ENCODE data around the gene SLC22A23.

DNA sequence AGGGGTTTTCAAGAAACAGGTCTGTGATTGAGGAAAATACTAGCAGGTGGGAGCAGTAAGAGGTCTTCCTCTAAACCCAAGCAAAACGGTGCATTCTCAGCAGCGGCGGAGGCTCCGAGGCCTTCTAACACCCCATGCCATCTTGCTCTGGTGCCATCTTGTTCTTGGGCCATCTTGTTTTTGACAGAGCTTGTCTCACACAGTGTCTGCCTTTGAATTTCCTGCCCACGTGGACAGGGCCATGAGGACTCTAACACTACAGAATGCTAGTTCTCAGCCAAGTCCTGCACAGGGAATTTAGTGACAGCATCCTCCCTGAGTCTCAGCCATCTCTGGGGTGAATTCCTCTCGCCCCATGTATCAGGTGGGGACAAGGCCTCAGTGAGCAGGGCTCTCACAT is 121.7 kb downstream of the SLC22A23 start:
- TF ChIP-seq, protein P1, sequence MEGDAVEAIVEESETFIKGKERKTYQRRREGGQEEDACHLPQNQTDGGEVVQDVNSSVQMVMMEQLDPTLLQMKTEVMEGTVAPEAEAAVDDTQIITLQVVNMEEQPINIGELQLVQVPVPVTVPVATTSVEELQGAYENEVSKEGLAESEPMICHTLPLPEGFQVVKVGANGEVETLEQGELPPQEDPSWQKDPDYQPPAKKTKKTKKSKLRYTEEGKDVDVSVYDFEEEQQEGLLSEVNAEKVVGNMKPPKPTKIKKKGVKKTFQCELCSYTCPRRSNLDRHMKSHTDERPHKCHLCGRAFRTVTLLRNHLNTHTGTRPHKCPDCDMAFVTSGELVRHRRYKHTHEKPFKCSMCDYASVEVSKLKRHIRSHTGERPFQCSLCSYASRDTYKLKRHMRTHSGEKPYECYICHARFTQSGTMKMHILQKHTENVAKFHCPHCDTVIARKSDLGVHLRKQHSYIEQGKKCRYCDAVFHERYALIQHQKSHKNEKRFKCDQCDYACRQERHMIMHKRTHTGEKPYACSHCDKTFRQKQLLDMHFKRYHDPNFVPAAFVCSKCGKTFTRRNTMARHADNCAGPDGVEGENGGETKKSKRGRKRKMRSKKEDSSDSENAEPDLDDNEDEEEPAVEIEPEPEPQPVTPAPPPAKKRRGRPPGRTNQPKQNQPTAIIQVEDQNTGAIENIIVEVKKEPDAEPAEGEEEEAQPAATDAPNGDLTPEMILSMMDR (IDR thresholded peaks at IDR 0.05), result no peak
- TF ChIP-seq POLR2A (IDR thresholded peaks at IDR 0.05), result no peak
- no peak for TF ChIP-seq POLR2AphosphoS5 (IDR thresholded peaks at IDR 0.05)

Measured in gastroesophageal sphincter (tissue), 3 donors.